Loucy (cell line): ENCODE measurements around the gene STRIP2.

Source experiments
- EZH2phosphoT487 ChIP-seq: fragments of 200-600 bp; IDR thresholded peaks from 2 replicates; pipeline ENCODE4 v1.6.1; 2018; ENCODE audit warnings: antibody characterized with exemption, mild to moderate bottlenecking, moderate library complexity, borderline replicate concordance
- TF ChIP-seq, protein P1 (sequence below): fragments of 200-600 bp; sonication (generic); conservative IDR thresholded peaks from 2 replicates; pipeline ENCODE4 v1.5.1; 2014; ENCODE audit warnings: mild to moderate bottlenecking, antibody characterized with exemption, low read length

DNA sequence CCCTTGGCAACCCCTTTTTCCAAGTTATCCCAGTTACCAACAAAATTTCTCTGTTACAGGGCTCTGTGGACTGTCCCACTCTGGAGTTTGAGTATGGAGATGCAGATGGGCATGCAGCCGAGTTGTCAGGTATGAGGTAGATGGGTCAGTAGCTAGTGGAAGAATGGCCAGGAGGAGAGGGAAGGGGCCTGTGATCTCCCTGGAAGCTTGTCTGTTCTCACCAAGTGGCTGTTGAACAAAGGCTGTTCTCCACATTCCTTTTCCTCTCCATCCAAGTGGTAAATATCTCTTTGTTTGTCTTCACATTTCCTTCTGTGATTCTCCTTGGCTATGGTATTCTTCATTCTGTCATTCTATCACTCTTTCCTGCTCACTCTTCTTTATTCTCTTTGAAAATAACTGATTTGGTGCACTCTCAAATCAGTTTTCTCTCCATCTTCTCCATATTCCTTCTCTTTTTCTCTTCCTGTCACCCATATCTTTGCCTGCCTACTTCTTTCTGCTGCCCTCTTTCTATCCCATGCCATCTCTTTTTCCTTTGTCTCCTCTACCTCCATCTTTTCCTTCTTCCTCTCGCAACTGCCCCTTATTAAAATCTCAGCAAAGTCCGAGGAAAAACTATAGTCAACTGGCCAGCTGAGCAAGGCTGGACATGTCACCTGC is 5.9 kb downstream of the STRIP2 start:
- TF ChIP-seq, protein P1, sequence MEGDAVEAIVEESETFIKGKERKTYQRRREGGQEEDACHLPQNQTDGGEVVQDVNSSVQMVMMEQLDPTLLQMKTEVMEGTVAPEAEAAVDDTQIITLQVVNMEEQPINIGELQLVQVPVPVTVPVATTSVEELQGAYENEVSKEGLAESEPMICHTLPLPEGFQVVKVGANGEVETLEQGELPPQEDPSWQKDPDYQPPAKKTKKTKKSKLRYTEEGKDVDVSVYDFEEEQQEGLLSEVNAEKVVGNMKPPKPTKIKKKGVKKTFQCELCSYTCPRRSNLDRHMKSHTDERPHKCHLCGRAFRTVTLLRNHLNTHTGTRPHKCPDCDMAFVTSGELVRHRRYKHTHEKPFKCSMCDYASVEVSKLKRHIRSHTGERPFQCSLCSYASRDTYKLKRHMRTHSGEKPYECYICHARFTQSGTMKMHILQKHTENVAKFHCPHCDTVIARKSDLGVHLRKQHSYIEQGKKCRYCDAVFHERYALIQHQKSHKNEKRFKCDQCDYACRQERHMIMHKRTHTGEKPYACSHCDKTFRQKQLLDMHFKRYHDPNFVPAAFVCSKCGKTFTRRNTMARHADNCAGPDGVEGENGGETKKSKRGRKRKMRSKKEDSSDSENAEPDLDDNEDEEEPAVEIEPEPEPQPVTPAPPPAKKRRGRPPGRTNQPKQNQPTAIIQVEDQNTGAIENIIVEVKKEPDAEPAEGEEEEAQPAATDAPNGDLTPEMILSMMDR: no peak
- no peak for TF ChIP-seq EZH2phosphoT487
